Lower lobe of right lung (tissue), 2 donors: ENCODE measurements around the gene RPS25. TPM values are rescaled to one million over a fixed set of nuclear protein-coding genes. Genes with fewer than 3 reads are reported as not detected.
"Not testable (repeated sequence)": the region's sequence is repeated elsewhere in the genome, so short reads cannot be mapped to it uniquely, and the experiment has no call there.

Experiments
- ATAC-seq, 2 donors: fragments of 200-7000 bp; cut with Tn5 transposase; one replicate each; pipeline ENCODE4 v1.9.1; 2020 to 2022; ENCODE audit warnings: mild to moderate bottlenecking in 2 of 2, moderate library complexity in 2 of 2
- DNase-seq: peaks from one replicate; pipeline ENCODE4 v3.0.0-alpha.2; 2020
- H3K27ac ChIP-seq: fragments of 200-600 bp; one replicate; pipeline ENCODE4 v1.8.0; 2022
- H3K27me3 ChIP-seq: fragments of 200-600 bp; one replicate; pipeline ENCODE4 v1.8.0; 2022; ENCODE audit warnings: low read depth
- H3K36me3 ChIP-seq: fragments of 200-600 bp; one replicate; pipeline ENCODE4 v1.8.0; 2022; ENCODE audit warnings: mild to moderate bottlenecking
- H3K4me1 ChIP-seq: fragments of 200-600 bp; one replicate; pipeline ENCODE4 v1.8.0; 2022
- H3K4me3 ChIP-seq: fragments of 200-600 bp; one replicate; pipeline ENCODE4 v1.8.0; 2022; ENCODE audit warnings: mild to moderate bottlenecking
- H3K9me3 ChIP-seq: fragments of 200-600 bp; one replicate; pipeline ENCODE4 v1.8.0; 2022
- intact Hi-C: fragments of 100-400 bp; cut with DNase I; formaldehyde crosslinking; loops from one replicate; pipeline ENCODE4 v1.11.0; 2022
- microRNA-seq: library from miRNA; unstranded; fragments of <30 nt; microRNA quantifications from one replicate; pipeline ENCODE4 v1.2.0, GENCODE V29; 2020; ENCODE audit warnings: borderline number of aligned reads
- total RNA-seq: library from RNA; stranded (reverse); fragmentation: NEBNext Ultra II Directional; extraction: Animal tissue kit (Norgen Biotek cat#: 25700); gene quantifications from one replicate; pipeline ENCODE4 v1.2.1, GENCODE V29; 2021
- TF ChIP-seq, protein P1 (sequence below): fragments of 200-600 bp; IDR thresholded peaks from one replicate; pipeline ENCODE4 v1.8.0; 2022; ENCODE audit warnings: antibody characterized with exemption, mild to moderate bottlenecking
- donor health status: DM: no; HTN: yes; CAD: no; lungs with severe emphysema.

RPS25 gene
- total RNA-seq, 1 donor from 2014 or later: 878 TPM

DNA sequence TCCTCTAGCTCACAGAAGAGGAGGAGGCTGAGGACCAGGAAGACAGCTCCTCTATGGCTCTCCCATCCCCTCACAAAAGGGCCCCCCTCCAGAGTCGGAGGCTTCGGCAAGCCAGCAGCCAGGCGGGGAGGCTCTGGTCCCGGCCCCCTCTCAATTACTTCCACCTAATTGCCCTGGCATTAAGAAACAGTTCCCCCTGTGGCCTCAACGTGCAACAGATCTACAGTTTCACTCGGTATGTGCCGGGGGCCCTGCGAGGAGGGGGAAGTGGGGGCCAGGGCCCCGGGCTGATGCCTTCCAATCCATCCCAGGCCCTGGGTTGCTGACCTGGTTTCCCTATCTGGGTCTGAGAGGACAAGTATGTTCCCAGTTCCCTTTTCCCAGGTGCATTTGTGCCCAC lies 38.7 kb downstream of the RPS25 start:
- ATAC-seq: no peak
- H3K4me1 ChIP-seq: peaks cover 16% of the 10 kb centered on the region

DNA sequence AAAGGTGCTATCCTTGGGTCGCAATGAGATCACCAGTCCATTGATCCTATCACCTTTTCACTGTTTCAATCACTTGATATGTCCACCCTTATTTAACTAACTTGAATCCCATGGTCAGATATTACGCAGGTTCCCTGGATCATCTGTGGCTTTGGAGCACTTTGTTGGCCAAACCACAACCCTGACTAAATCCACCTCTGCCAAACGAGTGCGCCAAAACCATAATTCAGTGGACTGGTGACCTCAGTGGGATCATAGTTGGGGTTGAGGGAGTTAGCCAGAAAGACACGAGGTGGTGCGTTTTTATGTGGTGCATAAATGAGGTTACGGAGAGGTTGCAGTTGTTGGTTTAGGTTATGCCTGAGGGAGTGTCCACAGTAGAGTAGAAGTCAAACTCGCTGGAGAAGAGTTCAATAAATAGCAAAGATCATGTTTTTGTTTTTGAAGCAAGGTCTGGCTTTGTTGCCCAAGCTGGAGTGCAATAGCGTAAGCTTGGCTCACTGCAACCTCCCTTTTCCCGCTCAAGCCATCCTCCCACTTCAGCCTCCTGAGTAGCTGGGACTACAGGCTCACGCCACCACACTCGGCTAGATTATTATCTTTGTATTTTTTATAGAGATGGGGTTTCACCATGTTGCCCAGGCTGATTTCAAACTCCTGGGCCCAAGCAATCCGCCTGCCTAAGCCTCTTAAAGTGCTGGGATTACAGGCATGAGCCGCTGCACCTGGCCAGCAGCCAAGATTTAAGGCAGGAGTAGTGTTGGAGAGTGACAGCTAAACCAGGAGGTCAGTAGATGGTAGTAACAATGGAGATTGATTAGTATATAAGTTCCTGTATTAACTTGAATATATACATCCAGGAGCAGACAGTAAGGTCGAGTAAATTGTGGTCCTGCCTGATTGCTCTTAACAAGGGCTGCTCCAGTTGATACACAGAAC lies 42.1 kb downstream of the RPS25 start:
- no peak overlapping the region for H3K27ac ChIP-seq
- H3K4me3 ChIP-seq: no peak overlapping the region
- DNase-seq: no peak
- TF ChIP-seq, protein P1, sequence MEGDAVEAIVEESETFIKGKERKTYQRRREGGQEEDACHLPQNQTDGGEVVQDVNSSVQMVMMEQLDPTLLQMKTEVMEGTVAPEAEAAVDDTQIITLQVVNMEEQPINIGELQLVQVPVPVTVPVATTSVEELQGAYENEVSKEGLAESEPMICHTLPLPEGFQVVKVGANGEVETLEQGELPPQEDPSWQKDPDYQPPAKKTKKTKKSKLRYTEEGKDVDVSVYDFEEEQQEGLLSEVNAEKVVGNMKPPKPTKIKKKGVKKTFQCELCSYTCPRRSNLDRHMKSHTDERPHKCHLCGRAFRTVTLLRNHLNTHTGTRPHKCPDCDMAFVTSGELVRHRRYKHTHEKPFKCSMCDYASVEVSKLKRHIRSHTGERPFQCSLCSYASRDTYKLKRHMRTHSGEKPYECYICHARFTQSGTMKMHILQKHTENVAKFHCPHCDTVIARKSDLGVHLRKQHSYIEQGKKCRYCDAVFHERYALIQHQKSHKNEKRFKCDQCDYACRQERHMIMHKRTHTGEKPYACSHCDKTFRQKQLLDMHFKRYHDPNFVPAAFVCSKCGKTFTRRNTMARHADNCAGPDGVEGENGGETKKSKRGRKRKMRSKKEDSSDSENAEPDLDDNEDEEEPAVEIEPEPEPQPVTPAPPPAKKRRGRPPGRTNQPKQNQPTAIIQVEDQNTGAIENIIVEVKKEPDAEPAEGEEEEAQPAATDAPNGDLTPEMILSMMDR: no peak
- intact Hi-C loops: no loop called here
- H3K4me1 ChIP-seq: peaks cover 16% of the 10 kb centered on the region
- H3K36me3 ChIP-seq: no peaks in the 10 kb centered on the region
- no peaks in the 10 kb centered on the region for H3K9me3 ChIP-seq
- no peak for ATAC-seq
- peaks cover 6% of the 10 kb centered on the region for H3K27me3 ChIP-seq

More for the DNA sequence above, 38.7 kb downstream of the RPS25 start:
- no peak overlapping the region for H3K4me3 ChIP-seq
- H3K27me3 ChIP-seq: no peaks in the 10 kb centered on the region
- DNase-seq: no peak
- intact Hi-C loops: no loop called here
- H3K36me3 ChIP-seq: no peaks in the 10 kb centered on the region
- TF ChIP-seq, protein P1: no peak
- H3K9me3 ChIP-seq: no peaks in the 10 kb centered on the region
- no peak overlapping the region for H3K27ac ChIP-seq

DNA sequence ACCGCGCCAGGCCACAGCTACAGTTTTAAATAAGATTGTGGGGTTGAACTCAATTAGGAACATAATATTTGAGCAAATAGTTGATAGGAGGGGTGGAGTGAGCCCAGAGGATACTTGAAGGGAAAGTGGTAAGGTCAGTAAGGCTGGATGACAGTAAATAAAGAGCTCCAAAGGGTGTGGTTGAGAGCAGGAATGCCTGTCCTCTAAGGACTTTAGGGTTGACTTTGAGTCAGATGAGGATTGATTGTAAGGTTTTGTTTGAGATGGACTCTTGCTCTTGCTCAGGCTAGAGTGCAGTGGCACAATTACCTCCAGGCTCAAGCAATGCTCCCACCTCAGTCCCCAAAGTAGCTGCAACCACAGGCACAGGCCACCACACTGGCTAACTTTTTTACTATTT lies 44.2 kb downstream of the RPS25 start:
- Histone ChIP-seq H3K27ac (no peak overlapping the region), H3K4me3 (no peak overlapping the region), H3K27me3 (peaks cover 6% of the 10 kb centered on the region), H3K36me3 (no peaks in the 10 kb centered on the region), H3K4me1 (no peaks in the 10 kb centered on the region), H3K9me3 (no peaks in the 10 kb centered on the region)
- TF ChIP-seq, protein P1: no peak
- no peak for DNase-seq
- intact Hi-C loops: no loop called here
- ATAC-seq: peak; percentile 86 to 91

DNA sequence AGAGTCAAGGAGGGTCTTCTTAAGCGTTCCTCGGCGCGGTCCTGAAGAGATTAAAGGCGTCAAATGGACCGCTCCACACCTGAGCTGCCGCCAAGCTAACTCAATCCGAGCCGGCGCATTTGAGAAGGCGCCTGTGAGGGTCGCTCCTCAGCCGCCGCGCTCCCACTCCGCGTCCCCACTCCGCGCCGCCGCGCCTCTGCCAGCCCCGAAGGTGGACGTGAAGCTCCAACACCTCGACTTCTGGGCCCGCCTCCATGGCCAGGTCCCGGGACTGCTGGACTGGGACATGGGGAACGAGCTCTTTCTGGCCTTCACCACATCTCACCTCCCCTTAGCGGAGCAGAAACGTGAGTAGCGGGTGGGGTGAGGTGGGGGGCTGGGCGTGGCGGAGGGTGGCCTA lies 46.5 kb downstream of the RPS25 start, which contains the start of gene FOXR1:
Gene FOXR1, plus strand, starts transcription at position 116 of the 400 bp plus-strand sequence. Its CDS starts 171 bp downstream, at position 287.
- H3K27me3 ChIP-seq: peaks cover 6% of the 10 kb centered on the region
- no peaks in the 10 kb centered on the region for H3K9me3 ChIP-seq
- no peak within 1 kb of the TSS for H3K27ac ChIP-seq
- no peak for ATAC-seq
- DNase-seq: no peak
- intact Hi-C loops: no loop called here
- no peaks in the 10 kb centered on the region for H3K4me1 ChIP-seq
- TF ChIP-seq, protein P1: no peak
- no peaks in the 10 kb centered on the region for H3K36me3 ChIP-seq
- H3K4me3 ChIP-seq: no peak within 1 kb of the TSS

DNA sequence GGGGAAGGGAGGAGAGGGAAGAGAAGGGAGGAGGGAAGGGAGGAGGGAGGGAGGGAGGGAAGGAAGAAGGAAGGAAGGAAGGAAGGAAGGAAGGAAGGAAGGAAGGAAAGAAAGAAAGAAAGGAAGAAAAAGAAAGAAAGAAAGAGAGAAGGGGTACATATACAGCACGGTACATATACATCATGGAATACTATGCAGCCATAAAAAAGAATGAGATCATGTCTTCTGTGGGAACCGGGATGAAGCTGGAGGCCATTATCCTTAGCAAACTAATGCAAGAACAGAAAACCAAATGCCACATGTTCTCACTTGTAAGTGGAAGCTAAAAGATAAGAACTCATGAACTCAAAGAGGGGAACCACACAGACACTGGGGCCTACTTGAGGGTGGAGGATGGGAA lies 48.6 kb downstream of the RPS25 start:
- not testable (repeated sequence) for DNase-seq, ATAC-seq

More for the DNA sequence above, 48.6 kb downstream of the RPS25 start:
- H3K4me1 ChIP-seq, H3K36me3 ChIP-seq, intact Hi-C loops, H3K27ac ChIP-seq, H3K9me3 ChIP-seq, H3K4me3 ChIP-seq, H3K27me3 ChIP-seq: not testable (repeated sequence)

Small RNA genes lying within 50 kb of the gene (microRNA-seq; reads per million reads assigned to microRNA genes)
- not detected for gene MIR3656

Other genes with a start within 250 kb of the RPS25 start
- gene DDX6, start 227.2 kb downstream of the RPS25 start, total RNA-seq: 120 TPM
- 0.09 TPM for gene CXCR5, start 134.5 kb downstream of the RPS25 start, total RNA-seq
- gene BCL9L, start 92.4 kb downstream of the RPS25 start, total RNA-seq: 48.9 TPM
- not detected for gene UPK2, start 62.0 kb downstream of the RPS25 start, total RNA-seq
- not detected for gene FOXR1, start 46.6 kb downstream of the RPS25 start, total RNA-seq
- gene CENATAC, start 20.2 kb downstream of the RPS25 start, total RNA-seq: 51.0 TPM
- gene TRAPPC4, start 423 bp upstream of the RPS25 start, total RNA-seq: 49.7 TPM
- gene SLC37A4, start 12.5 kb upstream of the RPS25 start, total RNA-seq: 13.2 TPM
- 115 TPM for gene HYOU1, start 38.9 kb upstream of the RPS25 start, total RNA-seq
- gene VPS11, start 49.5 kb upstream of the RPS25 start, total RNA-seq: 45.6 TPM
- 16.7 TPM for gene HMBS, start 66.5 kb upstream of the RPS25 start, total RNA-seq
- 40.6 TPM for gene DPAGT1, start 83.5 kb upstream of the RPS25 start, total RNA-seq
- gene C2CD2L, start 89.0 kb upstream of the RPS25 start, total RNA-seq: 16.5 TPM
- 31.0 TPM for gene HINFP, start 103.2 kb upstream of the RPS25 start, total RNA-seq
- 0.15 TPM for gene ABCG4, start 130.7 kb upstream of the RPS25 start, total RNA-seq
- gene NLRX1, start 150.4 kb upstream of the RPS25 start, total RNA-seq: 16.5 TPM
- not detected for gene NHERF4, start 167.1 kb upstream of the RPS25 start, total RNA-seq
- 39.0 TPM for gene CBL, start 188.0 kb upstream of the RPS25 start, total RNA-seq